ENCODE measurements around the gene E2F4.

Gene E2F4

DNA sequence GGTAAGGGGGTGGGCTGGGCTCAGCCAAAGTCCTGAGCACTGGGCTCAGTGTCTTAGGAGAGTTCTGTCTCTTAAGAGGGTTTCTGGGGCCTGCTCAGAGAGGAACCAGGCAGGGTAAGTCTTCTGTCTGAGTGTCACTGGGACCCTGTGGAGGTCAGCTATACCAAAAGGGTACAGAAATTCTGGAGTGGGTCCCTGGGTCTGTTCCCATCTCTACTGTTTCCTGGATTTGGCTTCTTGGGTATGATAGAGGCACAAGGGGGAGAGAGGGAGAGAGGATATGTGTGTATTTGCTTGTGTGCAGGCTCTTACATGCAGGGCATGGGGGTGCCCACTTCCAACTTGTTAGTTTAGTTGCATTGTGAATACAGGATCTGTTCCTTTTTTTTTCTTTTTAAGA lies 1.6 kb downstream of the E2F4 start:
- no peak for DNase-seq

DNA sequence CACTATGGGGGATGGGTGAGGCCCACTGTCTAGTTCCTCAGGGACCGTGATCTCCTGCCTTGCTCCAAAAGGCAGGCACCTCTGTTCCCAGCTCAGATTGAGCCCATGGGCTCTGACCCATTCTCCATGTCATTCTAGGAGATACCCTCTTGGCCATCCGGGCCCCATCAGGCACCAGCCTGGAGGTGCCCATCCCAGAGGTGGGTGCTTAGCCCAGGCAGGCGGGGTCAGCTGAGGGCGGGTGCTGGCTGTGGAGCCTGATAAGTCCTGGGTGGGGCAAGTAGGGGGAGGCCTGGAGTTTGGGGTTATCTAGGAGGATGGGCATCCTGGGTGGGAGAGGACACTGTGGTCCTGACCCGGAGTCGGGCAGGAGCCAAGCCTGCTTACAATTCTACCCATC lies 2.3 kb downstream of the E2F4 start:
- DNase-seq: no peak

DNA sequence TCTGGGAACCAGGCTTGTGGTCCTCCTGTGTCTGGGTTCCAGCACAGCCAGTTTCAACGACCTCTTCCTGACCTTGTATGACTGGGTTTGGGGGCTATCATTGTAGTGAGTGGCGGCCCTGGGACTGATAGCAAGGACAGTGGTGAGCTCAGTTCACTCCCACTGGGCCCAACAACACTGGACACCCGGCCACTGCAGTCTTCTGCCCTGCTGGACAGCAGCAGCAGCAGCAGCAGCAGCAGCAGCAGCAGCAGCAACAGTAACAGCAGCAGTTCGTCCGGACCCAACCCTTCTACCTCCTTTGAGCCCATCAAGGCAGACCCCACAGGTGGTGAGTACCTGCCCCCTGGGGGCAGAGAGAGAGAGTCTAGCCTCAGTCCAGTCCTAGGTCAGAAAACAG lies 3.7 kb downstream of the E2F4 start:
- DNase-seq: no peak

DNA sequence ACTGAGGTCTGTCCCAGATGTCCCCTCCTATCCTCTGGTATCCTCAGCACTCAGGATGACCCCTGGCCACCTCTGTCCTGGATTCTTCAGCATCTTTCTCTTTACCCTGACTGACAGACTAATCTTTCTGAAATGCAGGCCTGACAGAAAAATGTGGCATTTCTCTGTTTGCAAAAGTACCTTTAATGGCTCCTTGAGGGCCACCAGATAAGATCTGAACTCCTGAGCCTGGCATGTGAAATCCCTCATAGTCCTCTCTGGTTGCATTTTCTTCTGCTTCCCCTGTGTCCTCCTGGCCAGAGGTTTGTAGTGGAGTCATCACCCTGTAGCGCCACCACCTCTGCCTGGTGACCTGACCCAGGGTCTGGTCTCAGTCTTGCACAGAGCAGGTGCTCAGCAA lies 4.9 kb downstream of the E2F4 start:
- DNase-seq: no peak

DNA sequence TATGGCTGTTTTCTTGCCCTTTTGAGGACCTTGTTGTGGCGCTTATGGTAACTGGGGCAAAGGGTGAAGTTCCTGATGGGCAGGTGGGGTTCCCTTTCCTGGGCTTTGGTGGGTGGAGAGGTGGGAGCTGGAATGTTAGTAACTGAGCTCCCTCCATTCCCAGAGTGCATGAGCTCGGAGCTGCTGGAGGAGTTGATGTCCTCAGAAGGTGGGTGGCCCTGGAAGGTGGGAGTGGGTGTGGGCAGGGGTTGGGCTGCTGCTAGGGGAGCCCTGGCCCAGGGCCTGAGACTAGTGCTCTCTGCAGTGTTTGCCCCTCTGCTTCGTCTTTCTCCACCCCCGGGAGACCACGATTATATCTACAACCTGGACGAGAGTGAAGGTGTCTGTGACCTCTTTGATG lies 5.7 kb downstream of the E2F4 start:
- DNase-seq: no peak

DNA sequence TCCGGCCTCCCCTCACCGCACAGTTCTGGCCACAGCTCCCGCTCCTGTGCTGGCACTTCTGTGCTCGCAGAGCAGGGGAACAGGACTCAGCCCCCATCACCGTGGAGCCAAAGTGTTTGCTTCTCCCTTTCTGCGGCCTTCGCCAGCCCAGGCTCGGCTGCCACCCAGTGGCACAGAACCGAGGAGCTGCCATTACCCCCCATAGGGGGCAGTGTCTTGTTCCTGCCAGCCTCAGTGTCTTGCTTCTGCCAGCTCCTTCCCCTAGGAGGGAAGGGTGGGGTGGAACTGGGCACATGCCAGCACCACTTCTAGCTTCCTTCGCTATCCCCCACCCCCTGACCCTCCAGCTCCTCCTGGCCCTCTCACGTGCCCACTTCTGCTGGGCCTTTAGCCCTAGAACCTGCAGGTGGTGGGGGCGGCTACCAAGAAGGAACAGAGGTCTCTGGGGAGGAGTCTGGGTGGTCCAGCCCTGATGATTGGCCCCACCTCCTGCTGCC lies 6.3 kb downstream of the E2F4 start:
- peak; percentile 65 for DNase-seq

DNA sequence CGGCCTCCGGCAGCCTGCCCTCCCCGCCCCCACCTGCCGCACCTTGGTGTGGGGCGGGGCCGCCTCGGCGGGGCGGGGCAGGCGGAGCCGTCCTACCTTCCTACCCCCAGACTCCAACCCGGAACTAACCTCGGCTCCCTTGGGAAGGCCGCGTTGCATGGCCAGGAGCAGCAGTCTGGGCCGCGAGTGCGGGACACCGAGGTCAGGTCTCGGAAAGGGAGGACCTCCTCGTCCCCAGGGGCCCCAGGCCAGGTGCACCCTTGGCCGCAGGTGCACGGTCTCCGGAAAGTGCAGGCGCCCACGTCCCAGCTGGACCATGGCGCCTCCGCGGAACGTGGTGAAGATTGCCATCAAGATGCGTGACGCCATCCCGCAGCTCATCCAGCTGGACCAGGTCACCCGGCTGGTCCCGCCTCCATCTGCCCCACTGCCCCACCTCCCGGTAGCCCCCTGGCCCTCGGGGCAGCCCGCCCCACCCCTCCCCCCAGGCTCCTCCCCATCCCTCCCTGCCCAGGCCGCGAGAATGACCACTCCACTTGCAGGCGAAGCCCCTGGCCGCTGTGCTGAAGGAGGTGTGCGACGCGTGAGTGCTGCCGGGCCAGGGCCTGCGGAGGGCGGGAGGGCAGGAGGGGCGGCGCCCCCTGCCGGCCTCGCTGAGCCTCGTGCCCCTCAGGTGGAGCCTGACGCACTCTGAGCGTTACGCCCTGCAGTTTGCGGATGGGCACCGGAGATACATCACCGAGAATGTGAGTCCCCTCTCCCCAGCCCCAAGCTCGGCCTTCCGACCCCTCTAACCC lies 7.3 kb downstream of the E2F4 start, which contains the start of gene ELMO3:
TSS of gene ELMO3 (plus strand) at position 121 of the 797 bp plus-strand sequence. CDS start at position 317, 196 bp downstream.
- no peak for DNase-seq

DNA sequence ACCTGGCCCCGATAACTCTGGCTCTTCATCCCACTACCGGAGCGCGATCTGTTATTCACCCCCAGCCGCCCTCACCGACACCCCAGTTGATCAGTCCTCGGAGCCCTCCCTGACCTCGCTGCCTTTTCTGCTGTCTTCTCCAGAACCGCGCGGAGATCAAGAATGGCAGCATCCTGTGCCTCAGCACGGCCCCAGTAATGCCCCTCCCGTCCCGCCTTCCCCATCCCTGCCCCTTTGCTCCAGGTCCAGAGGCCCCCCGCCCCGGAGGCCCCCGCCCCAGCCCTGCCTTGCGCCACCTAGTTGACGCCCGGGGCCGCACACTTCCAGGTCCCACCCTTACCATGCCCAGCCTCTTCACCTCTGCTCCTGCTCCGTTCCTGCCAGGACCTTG lies 7.8 kb downstream of the E2F4 start:
- no peak for DNase-seq

DNA sequence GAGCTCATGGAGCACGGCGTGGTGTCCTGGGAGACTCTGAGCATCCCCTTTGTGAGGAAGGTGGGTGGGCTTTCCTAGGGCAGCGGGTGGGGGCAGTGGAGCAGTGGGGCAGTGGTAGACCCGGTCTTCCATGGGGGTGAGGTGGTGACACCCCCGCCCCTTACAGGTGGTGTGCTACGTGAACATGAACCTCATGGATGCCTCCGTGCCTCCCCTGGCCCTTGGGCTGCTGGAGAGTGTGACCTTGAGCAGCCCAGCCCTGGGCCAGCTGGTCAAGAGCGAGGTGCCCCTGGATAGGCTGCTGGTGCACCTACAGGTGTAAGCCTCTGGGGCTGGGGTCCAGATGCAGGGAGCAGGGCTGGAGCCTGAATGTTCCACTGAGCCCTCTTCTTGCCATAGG lies 8.5 kb downstream of the E2F4 start:
- DNase-seq: no peak

DNA sequence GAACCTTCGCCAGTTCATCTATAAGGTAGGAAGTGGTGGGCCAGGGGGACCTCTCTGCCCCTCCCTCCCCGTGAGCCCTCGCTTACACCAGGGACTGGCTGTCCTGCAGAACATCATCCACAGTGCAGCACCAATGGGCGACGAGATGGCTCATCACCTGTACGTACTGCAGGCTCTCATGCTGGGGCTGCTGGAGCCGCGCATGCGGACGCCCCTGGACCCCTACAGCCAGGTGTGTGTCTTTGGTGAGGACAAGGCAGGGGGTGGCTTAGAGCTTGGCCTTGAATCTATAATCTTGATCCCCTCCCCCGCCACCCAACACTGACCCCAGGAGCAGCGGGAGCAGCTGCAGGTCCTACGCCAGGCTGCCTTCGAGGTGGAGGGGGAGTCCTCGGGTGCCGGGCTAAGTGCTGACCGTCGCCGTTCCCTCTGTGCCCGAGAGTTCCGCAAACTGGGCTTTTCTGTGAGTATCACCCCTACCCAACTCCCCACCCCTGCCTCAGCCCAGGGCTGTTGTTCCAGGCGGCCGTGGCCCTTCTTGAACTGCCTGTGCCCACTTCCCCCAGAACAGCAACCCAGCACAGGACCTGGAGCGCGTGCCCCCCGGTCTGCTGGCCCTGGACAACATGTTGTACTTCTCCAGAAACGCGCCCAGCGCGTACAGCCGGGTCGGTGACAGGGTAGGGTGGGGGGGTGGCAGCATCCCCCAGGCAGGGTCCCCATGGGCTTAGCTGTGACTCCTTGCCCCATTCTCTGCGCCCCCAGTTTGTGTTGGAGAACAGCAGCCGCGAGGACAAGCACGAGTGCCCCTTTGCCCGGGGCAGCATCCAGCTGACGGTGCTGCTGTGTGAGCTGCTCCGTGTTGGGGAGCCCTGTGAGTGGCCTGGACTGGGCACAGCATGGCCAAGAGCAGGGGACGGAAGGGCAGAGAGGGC lies 9.7 kb downstream of the E2F4 start:
- no peak for DNase-seq

DNA sequence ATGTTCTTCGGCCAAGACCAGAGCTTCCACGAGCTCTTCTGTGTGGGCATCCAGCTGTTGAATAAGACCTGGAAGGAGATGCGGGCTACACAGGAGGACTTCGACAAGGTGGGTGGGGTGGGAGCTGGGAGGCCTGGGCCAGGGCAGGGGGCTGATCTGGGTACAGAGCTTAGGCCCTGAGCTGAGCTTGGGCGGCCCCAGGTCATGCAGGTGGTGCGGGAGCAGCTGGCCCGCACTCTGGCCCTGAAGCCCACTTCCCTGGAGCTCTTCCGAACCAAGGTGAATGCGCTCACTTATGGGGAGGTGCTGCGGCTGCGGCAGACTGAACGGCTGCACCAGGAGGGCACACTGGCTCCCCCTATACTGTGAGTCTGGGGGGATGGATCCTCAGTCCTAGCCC lies 10.5 kb downstream of the E2F4 start:
- no peak for DNase-seq

DNA sequence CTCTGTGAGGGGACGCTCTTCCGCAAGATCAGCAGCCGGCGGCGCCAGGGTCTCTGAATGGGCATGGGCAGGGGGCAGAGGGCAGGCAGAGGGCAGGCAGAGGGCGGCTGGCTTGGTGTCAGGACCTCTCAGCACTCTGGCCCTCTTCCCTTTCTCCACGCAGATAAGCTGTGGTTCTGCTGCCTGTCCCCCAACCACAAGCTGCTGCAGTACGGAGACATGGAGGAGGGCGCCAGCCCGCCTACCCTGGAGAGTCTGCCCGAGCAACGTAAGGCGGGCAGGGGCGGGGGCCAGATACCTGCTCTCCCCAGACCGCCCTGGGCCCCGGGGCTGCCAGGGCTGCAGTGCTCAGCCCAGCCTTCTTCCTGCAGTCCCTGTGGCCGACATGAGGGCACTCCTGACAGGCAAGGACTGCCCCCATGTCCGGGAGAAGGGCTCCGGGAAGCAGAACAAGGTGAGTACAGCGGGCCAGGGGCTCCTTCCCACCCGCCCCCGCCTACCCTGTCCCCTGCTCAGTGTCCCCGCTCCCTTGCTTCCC lies 11.1 kb downstream of the E2F4 start:
- DNase-seq: no peak

DNA sequence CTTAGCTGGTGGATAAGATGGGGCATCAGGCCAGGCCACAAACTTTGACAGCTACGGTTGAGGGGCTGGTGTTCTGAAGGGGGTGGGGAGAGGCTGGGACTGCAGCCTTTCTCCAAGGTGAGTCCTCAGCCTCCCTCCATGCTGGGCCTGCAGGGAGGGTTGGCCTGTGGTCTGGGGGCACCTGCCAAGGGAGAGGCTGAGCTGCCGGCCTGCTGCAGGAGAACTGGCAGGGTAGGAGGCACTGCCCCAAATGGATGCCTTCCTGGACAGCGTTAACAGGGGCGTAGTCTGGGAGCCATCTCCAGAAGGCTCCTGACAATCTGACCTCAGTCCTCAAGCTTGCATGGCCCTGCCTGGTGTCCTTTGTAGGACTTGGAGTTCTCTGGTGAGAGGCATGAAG lies 12.1 kb downstream of the E2F4 start:
- DNase-seq: no peak

DNA sequence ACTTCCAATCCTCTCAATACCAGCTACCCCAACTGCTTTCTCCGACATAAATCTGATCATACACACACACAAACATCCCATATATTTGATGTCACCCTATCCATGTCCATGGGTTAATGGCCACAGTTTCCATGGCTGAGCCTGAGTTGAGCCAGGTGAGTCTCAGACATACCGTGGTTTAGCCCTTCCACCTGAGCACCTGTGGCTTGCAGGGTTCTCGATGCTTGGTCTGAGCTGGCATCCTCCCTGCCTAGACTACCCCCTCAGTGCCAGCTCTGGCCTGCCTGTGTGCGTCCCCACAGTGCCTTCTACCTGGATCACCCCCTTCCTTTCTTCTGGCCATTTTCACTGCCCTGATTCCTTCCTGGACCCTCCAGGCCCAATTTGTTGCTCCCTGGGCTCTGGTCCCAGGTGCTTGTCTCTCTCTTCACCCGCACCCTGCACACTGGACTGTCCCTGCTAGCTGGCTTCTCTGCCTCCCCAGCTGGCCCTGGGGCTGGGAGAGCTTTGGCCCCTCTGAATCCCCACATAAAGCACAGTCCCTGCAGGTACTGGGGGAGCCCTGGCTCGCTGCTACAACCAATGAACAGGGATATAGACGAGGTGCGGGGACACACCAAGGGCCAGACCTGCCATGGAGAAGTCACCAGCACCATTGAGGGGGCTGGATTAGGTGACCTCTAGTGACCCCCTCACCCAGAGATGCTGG lies 14.3 kb downstream of the E2F4 start:
- no peak for DNase-seq

DNA sequence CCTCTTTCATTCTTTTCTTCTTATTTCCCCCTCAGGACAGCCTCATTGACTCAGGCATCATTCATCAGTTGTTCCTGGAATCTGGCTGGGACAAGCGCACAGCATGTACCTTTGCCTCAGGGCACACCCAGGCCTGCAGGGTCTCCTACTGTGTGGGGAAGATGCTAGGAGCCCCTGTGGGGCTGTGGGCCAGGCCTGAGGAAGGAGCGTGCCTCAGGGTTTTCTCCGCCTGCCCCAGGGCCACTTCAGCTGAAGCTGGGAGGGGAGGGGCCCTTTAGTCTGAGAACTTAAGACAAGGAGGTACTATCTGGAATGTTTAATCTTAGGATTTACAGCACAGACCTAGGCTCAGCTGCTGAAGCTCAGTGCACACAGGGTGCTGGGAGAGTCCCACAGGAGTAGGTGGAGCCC lies 14.9 kb downstream of the E2F4 start:
- DNase-seq: no peak

DNA sequence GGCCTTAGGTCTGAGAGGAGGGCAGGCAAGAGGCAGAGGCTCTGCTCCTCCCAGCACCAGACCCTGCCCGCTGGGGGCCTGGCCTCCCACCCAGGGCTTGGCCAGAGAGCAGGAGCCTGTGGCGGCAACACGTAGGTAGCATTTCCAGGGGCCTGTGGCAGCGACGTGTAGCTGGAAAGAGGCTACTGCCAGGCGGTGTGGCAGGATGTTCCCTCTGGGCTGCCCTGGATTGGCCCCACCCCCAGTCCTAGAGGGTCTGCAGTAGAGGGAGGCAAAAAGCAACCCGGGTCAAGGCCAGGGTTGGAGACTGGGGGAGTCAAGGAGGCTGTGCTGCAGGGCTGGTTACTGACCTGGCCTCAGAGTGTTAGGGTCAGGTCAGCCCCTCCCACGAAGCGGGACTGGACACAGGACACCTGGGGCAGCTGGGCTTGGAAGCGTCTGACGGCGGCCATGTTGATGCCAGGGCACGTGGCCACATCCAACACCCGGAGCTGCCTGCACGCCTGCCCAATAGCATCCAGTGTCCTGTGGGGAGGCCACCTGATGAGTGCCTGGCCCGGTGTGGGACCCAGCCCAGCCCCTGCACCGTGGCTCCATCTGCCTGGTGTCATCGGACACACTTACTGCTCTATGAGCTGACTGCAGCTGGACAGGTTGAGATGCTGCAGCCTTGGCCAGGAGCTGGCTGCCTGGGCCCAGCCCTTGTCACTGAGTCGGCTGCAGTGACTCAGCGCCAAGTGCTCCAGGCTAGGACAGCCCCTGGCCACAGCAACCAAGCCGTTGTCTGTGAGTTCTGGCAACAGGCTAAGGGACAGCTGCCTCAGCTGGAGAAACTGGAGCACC lies 15.5 kb downstream of the E2F4 start:
- DNase-seq: no peak

DNA sequence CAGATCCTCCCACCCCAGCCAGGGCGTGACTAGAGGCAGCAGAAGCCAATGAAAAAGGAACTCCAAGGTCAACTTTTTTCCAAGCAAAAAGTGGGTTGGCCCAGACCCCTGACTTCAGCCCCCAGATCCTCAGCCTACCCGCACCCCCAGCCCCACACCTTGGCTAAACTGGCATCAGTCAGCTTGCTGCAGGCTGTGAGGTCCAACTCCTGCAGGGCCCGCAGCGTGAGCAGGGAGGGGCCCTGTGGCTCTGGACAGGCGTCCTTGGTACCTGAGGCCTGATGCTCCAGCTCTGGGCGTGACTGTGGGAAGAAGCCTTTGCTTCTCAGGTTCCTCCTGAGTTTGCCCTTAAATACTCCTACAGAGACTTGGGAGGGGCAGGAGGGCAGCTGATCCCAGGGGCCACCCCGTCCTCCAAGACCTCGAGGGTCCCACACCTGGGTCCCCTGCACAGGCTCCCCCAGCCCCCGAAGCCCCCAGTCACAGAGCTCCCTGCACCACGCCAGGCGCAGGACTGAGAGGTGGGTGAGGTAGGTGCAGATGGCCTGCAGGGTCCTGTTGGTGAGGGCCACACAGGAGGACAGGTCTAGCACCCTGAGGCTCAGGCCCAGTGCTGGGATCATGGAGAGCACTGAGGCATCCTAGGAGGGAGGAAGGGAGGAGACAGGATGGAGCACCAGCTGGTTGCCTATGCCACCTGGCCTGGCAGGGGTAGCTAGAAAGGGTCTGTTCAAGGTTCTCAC lies 16.4 kb downstream of the E2F4 start:
- DNase-seq: no peak

DNA sequence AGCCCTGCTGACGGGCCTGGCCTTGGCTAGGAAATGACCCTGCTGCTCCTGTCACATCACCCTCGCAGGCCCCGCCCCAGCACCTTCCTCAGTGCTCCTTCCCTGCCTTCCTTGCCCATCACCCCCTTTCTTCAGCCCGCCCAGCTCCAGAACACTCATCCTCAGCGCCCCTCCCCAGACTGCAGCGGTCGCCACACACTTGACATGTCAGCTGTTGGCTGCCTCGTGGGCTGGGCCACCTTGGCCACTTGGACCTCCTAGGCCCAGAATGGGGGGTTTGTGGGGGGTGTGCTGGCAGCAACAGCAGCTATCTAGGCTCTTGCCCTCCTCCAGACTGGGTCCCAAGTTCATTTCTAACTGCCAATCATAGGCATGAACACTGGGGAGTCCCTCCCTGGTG lies 17.6 kb downstream of the E2F4 start:
- DNase-seq: no peak

DNA sequence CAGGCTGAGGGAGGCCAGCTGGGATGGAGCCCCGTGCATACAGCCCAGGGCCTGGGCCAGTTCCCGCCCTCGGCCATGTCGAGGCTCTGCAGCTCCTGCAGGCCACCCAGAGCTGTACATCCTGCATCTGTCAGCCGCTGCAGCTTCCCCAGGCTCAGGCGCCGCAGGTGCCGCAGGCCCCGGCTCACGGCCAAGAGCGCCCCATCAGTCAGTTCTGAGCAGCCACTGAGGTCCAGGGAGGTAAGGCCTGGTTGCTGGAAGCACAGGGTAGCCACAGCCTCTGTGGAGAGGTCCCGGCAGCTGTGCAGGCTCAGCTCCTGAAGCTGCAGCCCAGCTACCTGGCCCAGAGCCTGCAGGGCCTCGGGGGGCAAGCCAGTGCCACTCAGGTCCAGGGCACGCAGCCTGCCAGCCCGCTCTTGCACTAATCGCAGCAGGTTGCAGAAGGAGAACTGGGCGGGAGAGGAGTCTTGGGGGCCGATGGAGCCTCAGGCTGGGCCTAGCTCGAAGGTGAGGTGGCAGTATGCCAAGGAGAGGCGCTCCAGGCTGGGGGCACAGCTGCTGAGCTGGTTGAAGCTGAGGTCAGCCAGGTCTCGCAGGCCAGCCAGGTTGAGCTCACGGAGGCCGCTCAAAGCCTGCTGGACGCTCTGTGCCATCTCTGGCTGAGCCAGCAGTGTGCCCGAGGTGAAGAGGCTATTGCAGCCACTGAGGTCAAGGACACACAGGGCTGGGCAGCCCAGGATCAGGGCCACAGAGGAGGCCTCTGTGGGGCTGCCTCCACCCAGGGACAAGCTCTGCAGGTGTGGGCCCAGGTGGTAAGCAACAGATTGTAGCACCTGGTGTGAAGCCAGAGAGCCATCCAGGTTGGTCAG lies 18.3 kb downstream of the E2F4 start:
- DNase-seq: no peak

DNA sequence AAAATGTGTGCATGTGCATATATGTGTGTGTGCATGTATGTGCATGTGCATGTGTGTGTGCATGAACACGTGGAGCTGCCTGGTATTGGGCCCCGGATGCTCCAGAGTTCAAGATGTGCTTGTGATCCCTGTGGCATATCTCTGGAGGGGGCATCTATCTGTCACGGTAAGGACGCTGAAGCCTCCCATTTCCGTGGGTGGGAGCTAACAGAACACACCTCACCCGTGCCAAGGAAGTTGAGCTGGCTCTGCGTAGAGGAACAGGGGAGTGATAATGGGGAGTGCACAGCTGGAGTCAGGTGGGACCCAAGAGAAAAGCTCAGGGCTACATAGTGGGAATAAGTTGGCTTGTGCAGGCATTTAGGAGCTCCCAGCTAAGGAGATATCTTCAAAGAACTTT lies 19.7 kb downstream of the E2F4 start:
- DNase-seq: no peak

Measured in inflammatory macrophage treated with lipopolysaccharide for 4 hours (primary cell).